HG03175 (cell line): ENCODE results near the gene MPHOSPH9.

ENCODE experiments used
- ATAC-seq: cut with Tn5 transposase; IDR thresholded peaks from one replicate; pipeline ENCODE4 v1.9.1; 2021; ENCODE audit warnings: mild to moderate bottlenecking, moderate library complexity; ENCODE audit not compliant: unreplicated experiment

The MPHOSPH9 gene, protein sequence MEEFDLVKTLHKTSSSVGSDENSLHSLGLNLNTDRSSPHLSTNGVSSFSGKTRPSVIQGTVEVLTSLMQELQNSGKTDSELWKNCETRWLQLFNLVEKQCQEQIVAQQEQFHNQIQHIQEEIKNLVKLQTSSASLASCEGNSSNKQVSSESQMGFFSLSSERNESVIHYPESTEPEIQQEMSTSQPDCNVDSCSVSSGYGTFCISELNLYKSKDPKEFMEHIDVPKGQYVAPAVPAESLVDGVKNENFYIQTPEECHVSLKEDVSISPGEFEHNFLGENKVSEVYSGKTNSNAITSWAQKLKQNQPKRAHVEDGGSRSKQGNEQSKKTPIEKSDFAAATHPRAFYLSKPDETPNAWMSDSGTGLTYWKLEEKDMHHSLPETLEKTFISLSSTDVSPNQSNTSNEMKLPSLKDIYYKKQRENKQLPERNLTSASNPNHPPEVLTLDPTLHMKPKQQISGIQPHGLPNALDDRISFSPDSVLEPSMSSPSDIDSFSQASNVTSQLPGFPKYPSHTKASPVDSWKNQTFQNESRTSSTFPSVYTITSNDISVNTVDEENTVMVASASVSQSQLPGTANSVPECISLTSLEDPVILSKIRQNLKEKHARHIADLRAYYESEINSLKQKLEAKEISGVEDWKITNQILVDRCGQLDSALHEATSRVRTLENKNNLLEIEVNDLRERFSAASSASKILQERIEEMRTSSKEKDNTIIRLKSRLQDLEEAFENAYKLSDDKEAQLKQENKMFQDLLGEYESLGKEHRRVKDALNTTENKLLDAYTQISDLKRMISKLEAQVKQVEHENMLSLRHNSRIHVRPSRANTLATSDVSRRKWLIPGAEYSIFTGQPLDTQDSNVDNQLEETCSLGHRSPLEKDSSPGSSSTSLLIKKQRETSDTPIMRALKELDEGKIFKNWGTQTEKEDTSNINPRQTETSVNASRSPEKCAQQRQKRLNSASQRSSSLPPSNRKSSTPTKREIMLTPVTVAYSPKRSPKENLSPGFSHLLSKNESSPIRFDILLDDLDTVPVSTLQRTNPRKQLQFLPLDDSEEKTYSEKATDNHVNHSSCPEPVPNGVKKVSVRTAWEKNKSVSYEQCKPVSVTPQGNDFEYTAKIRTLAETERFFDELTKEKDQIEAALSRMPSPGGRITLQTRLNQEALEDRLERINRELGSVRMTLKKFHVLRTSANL

DNA sequence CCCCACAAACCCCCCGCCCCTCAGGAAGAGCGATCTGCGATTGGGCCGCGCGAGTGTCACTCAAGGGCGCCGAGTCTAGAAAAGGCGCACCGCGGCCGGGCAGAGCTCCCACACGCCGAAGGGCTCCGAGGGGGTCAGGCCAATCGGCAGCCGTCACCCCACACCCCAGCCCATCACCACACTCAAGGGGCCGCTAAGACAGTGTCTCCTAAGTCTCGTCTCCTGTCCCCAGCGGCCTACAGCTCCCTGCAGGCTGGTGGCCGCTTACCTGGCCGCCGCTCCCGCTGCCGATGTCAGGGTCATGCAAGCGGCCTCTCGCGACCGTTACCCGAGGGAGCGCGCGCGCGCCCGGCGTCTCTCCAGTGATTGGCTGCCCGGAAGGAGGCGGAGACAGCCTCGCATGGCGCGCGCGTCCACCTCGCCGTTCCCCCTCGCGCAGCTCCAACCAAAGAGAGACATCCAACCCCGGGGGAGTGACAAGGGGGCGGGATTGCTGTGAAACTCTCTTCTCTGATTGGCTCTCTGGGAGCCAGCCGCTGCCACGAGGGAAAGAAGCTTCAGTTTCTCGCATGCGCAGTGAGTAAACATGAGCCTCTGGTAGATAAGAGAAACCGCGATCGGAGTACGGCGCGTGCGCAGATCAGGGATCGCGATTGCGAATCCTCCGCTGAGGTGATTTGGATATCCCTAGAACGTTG, at the start of gene MPHOSPH9, which contains the start of gene MTRFR:
TSS of gene MPHOSPH9 (minus strand) at position 335 of the 698 bp plus-strand sequence. CDS start 2,777 bp downstream, outside the sequence.
TSS of gene MTRFR (plus strand) at position 630 of the 698 bp plus-strand sequence. CDS start 20,239 bp downstream, outside the sequence.
- peak; percentile 87 for ATAC-seq

DNA sequence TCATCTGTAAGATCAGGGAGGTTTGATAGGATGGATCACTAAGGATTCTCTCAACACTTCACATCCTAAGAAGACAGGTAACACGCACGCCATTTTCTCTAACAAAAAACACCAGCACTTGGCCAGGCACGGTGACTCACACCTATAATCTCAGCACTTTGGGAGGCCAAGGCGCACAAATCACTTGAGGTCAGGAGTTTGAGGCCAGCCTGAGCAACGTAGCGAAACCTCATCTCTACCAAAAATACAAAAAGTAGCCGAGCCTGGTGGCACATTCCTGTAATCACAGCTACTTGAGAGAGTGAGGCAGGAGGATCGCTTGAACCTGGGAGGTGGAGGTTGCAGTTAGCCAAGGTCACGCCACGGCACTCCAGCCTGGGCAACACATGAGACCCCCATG, 49.2 kb upstream of the MPHOSPH9 start:
- ATAC-seq, result no peak

DNA sequence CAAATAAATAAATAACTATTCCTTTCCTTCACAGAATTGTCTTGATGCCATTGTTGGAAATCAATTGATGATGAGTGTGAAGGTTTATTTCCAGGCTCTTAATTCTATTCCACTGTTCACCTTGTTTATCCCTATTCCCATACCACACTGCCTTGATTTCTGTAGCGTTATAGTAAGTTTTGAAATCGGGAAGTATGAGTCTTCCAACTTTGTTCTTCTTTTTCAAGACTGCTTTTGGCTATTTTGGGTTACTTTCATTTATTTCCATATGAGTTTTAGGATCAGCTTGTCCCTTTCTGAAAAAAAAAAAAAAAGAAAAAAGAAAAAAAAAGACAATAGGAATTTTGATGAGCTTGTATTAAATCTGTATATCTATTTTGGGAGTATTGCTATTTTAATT, 48.0 kb upstream of the MPHOSPH9 start:
- no peak for ATAC-seq

DNA sequence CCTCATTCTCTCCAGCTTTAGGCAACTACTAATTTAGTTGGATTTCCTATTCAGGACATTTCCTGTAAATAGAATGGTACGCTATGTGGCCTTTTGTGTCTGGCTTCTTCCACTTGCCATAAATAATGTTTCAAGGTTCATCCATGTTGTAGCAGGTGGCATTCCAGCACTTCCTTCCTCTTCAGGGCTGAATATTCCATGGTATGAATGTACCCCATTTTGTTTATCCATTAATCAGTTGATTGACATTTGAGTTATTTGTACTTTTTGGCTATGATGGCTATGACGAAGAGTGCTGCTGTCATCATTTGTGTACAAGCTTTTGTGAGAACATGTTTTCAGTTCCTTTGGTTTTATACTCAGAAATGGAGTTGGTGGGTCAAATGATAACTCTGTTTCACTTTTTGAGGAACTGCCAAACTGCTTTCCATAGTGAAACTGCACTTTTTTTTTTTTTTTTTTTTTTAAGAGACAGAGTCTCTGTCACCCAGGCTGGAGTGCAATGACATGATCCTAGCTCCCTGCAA, 45.2 kb upstream of the MPHOSPH9 start:
- ATAC-seq, result peak; percentile 84

DNA sequence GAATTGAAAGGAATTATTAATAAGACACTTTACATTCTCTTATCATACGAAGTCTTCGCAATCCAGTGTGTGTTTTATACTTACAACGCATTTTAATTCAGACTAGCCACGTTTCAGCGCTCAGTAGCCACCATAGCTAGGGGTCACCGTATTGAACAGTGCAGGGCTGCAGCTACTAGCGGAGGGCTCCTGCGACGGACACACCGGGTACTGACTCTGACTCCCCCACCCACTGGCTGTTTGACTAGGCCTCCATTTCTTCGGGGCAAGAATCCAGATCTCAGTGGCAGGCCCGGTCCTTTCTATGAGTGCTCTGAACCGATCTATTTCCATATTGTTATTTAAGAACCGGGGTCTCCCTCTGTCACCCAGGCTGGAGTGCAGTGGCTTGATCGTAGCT, 40.2 kb upstream of the MPHOSPH9 start:
- ATAC-seq, result no peak

DNA sequence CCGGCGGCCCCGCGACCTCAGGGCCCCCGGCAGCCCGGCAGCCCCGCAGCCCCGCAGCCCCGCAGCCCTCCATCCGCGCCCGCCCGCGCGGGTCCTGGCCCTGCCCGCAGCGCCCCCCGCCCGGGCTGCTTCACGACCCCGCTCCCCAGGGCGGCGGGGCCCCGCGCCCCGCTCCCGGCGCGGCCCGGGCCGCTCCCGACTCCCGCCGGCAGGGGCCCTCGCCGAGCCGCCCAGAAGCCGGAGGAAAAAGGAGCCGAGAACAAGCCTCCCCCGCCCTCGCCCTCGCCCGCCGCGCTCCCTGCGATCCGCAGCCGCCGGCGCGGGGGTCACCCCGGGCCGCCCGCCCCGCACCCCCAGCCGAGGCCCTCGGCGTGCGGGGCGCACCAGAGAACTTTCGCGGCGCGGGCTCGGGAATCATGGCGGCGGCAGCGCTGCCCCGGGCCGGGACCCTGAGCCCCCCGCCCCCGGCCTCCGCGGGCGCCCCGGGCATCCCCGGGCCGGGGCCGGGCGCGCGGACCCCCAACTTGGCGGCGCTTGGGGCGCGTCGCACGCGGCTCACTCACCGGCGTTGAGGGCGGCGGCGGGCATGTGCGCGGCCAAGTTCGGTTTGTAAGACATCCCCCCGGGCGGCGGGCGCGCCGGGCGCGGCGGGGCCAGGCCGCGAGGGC, 38.2 kb upstream of the MPHOSPH9 start:
- peak; percentile 67 for ATAC-seq

DNA sequence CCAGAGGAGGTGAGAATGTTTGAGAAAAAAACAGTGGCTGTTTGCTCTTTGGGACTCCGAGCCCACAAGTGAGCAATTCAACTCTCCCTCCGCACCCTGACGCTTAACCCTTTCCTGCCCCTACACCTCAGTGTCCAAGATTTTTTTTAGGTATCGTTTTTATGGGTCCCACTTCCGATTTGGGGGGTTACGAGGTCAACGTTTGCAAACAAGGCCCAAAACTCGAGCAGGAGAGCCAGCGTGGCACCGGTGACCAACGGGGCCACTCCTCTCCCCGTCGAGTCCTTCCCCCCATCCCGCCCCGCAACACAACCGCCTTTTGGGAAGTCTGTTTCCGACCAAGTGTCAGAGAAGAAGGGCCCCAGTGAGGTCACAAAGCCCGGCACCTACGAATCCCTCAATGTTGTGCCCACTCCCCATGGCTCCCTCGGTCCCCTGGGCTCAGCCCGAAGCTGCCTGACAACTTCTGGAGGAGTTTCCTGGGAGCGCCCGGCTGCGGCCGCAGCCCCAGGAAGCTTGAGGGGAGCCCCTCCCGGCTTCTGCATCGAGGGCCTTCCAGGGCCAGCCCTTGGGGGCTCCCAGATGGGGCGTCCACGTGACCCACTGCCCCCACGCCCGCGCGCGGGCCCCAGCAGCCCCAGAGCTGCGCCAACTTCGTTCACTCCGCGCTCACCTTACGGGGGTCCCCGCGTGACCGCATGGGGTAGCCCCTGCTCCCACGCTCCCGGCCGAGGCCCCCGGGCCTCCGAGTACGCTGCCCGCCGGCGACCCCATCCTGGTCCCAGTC, 37.5 kb upstream of the MPHOSPH9 start:
- ATAC-seq, result peak; percentile 14

DNA sequence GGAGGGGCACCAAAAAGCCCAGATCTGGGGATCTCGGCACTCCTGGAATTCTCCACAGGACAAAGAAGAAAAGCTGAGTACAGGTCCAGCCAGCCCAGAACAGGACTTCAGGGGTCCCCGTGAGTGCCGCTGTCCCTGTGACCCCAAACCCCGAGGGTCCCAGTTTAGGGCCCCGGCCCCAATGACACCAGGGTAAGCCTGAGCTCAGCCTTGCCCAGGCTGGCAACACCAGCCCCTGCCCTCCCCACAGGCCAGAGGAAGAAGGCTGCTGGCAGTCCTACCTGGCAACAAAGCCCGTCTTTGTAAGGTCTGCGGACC, 36.9 kb upstream of the MPHOSPH9 start:
- no peak for ATAC-seq

DNA sequence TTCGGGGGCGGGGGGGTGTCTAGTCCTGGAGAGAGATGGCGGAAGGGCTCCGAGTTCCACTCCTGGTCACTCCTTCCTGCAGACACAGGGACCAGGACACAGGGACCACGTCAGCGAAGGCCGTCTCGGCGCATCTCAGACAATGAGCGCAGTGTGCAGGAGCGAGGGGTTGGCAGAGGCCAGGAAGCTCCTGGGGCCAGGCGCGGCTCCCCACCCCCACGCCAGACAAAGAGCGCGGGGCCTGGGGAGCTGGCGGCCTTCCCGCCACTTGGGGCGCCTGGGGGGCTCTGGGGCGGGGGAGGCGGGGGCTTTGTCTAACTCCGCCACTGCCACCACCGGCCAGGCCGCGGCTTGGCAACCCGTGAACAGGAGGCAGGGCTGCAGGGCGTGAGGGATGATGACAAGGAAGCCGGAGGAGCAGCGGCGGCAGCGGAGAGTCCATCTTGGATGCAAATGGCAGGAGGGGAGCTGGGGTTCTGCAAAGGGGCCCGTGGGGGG, 36.5 kb upstream of the MPHOSPH9 start:
- ATAC-seq, result no peak

DNA sequence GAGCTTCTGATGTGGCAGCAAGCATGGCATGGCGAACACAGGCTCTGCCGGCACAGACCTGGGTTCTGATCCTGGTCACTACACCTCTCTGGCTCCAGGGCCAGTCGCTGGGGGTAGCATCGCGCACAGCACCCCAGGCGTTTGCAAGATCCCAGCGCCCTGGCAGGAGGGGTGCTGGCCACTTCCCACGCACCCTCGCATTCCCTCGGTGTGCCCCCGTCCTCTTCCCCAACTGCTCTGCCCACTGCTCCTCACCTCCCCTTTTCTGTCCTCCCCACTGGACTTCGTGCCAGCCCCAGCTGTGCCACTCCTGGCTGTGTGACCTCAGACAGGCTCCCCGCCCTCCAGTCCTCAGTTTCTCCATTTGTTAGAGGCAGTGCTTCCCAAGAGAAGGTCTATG, 35.9 kb upstream of the MPHOSPH9 start:
- ATAC-seq, result no peak

DNA sequence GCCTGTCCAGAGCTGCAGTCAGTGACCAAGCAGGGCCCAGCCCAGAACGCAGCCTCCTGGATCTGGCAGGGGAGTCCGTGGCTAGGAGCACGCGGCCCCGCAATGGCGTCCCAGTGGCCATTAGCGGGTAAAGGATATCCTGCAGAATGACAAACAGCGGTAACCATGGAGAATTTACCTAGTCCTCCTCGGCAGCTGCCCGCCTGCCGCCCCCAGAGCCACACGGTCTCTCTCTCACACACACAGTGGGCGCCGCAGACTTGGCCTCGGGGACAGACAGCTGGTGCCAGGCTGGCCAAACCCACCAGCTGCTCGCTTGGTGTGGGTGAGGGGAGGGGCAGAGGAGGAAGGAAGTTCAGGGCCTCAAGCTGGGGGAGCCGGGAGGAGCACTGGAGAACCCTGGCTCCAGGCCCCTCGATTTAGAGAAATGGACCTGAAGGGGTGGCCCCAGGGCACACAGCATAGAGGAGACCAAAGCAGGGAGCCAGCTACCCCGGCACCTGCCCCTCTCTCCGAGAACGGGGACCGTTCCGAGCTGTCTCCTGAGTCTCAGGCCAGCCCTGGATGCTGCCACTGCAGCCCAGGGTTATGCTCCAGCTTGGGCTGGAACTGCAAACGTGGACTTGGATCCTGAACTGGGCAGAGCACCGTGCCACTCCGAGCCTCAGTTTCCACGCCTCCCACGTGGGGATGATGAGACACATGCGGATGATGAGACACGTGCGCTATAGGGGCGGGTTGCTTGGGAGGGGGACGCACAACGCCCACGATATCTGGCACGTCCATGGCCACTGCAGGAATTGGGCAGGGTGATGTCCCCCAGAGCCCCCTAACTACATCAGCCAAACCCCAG, 35.3 kb upstream of the MPHOSPH9 start:
- ATAC-seq, result no peak

DNA sequence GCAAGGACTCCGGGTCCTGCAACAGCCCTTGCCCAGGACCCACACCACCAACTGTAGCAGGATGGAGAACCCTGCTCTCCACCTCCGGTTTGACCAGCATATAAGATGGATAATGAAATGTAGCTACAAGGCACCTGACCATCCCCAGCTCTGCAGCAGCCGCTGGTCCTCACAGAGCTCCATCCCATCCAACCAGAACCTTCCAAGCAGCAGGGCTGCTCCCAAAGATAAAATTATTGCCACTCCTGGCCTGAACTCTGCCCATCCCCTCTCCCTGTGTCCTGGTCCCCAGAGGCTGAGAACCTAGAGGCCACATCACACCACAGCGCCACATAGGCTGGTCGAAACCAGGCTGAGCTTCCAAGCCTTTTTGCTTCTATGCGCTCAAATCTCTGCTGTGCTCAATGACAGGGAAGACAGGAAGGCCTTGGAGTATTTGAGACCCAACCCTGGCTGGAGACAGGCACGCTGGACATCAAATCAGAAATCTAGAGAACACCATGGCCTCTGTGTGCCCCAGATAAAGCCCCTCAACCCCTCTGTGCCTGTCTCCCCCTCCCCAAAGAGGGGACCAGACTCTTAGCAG, 34.5 kb upstream of the MPHOSPH9 start:
- no peak for ATAC-seq

DNA sequence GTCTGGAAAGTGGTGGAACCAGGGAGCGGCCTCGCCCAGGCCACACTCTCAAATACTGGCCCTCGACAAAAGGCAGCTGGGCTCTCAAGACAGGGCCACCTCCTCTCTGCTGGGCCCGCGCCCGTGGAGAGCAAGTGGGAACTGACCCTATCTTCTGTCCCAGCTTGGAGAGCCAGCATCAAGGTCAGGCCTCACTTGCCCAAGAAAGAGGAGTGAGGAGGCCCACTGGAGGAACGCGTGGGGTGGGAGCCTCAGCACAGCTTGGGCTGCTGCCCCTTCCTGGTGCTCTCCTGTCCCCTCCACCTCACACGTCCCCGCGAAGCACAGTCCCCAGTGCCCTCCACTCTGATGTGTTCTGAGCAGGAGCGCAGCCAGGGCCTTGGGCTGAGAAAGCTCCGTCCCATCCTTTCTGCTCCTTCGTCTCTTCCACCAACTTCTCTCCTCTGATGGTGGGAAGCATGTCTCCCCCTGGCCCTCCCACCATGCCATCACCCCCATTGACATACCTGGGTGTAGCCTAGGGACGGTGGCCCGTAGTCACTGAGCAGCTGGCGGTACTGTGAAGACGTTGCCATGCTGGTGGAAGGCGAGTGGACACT, 33.8 kb upstream of the MPHOSPH9 start:
- no peak for ATAC-seq

DNA sequence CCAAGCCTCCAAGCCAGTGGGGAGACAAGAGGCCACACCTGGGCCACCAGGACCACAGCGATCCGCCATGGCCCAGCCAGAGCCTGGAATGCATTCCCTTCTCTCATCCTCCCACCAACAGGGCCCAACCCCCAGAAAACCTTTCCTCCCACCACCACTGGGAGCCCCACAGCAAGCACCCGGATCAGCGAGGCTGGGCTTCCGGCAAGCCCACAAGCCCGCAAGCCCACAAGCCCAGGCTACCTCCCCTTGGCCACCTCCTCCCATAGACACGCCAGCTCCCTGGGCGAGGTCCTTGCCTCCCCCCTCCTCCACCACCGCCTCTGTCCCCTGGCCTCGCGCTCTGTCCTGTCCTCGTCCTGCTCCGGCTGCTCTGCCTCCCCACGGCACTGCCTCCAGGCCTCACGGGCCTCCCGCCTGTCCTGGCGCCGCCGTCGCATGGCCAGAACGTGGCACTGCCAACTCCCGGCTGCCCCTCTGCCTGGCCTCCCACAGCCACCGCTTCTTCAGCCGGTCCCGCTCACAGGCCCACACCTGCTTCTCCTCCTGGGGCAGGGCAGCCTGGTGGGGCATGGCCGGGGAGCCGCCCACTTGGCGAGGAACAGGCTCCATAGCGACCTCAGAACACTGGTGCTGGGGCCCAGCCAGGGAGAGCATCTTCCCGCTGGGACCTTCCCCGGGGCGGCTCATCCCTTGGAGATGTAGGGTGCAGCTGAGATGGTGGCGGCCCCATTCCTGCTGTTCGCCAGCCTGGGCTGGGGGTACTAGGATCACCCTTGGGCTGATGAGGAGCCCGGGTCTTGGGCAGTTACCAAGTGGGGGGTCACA, 33.1 kb upstream of the MPHOSPH9 start:
- ATAC-seq, result no peak

DNA sequence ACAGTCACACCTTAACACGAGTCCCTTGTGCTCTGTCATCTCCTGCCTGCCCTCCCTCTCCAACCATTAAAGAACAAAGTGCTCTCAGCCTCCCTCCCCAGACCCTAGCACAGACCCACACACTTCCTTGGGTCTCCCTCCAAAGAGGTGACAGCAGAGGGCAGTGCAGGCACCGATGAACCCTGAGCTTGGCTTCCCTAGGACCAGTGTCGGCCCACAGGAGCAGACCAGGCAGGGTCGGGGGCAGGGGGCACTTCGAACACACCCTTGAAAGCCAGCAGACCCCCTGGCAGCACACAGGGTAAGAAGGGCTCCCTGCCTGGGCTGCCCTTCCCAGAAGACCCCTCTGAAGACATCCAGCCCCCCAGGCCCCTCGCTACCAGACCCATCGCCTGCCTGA, 31.7 kb upstream of the MPHOSPH9 start:
- ATAC-seq, result no peak

DNA sequence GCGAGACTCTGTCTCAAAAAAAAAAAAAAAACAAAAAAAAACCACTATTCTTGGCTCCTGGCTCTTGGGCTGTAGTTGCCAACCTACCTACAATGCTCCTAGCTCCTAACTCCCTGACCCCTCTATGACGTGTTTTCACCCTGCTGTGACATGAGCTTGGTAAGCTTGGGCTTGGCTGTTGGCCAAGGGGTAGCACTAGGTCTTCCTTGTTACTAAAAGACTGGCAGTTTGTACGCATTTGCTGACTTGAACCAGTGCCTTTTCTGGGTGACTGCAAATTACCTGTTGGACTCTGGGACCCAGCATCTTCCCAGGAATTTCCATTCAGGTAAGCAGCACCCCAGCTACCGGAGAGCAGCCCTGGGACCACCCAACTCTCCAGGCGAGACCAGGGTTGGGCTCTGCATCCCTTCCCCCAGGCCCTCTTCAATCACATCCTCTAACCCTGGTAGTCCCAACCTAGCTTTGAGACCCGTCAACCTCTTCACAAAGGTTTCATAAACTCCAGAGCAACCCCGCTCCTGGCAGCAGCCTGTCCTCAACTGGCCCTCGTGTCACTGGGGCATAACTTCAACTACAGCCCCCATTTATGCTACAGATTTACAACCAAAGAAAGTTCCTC, 30.4 kb upstream of the MPHOSPH9 start:
- no peak for ATAC-seq
